Measurements from ENCODE around the gene RBM39. TPM values are rescaled to one million over a fixed set of nuclear protein-coding genes. Genes with fewer than 3 reads are reported as not detected.

RBM39 gene
- total and polyA plus RNA-seq, 9 of the 15 experiments (the other 6 are each of a cell fraction or from before 2014, with no cell fraction given), result 143 to 319 (median 228) TPM

- TF ChIP-seq, protein P1, sequence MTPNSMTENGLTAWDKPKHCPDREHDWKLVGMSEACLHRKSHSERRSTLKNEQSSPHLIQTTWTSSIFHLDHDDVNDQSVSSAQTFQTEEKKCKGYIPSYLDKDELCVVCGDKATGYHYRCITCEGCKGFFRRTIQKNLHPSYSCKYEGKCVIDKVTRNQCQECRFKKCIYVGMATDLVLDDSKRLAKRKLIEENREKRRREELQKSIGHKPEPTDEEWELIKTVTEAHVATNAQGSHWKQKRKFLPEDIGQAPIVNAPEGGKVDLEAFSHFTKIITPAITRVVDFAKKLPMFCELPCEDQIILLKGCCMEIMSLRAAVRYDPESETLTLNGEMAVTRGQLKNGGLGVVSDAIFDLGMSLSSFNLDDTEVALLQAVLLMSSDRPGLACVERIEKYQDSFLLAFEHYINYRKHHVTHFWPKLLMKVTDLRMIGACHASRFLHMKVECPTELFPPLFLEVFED (CRISPR knock-in tag; conservative IDR thresholded peaks at IDR 0.05), result no peak
- TF ChIP-seq NFE2 (IDR thresholded peaks at IDR 0.05; ENCODE audit: low read depth), result no peak
- no peak for TF ChIP-seq CREM (IDR thresholded peaks at IDR 0.05; ENCODE audit: low read depth)
- TF ChIP-seq ZNF780A (CRISPR knock-in tag; IDR thresholded peaks at IDR 0.05), result no peak
- no peak for TF ChIP-seq MEIS2 (IDR thresholded peaks at IDR 0.05; ENCODE audit: partially characterized antibody)
- TF ChIP-seq BDP1 (IDR thresholded peaks at IDR 0.05; ENCODE audit: insufficient read depth, insufficient read length), result no peak
- TF ChIP-seq LARP7 (IDR thresholded peaks at IDR 0.05), result no peak
- no peak for TF ChIP-seq ZNF263 (CRISPR knock-in tag; IDR thresholded peaks at IDR 0.05; ENCODE audit: borderline replicate concordance)
- TF ChIP-seq GTF2F1 (IDR thresholded peaks at IDR 0.05; ENCODE audit: low read depth, low read length), result no peak
- TF ChIP-seq, protein P2, sequence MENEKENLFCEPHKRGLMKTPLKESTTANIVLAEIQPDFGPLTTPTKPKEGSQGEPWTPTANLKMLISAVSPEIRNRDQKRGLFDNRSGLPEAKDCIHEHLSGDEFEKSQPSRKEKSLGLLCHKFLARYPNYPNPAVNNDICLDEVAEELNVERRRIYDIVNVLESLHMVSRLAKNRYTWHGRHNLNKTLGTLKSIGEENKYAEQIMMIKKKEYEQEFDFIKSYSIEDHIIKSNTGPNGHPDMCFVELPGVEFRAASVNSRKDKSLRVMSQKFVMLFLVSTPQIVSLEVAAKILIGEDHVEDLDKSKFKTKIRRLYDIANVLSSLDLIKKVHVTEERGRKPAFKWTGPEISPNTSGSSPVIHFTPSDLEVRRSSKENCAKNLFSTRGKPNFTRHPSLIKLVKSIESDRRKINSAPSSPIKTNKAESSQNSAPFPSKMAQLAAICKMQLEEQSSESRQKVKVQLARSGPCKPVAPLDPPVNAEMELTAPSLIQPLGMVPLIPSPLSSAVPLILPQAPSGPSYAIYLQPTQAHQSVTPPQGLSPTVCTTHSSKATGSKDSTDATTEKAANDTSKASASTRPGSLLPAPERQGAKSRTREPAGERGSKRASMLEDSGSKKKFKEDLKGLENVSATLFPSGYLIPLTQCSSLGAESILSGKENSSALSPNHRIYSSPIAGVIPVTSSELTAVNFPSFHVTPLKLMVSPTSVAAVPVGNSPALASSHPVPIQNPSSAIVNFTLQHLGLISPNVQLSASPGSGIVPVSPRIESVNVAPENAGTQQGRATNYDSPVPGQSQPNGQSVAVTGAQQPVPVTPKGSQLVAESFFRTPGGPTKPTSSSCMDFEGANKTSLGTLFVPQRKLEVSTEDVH (IDR thresholded peaks at IDR 0.05; ENCODE audit: low read depth, partially characterized antibody), result no peak
- no peak for TF ChIP-seq SMC3 (conservative IDR thresholded peaks at IDR 0.05; ENCODE audit: insufficient read depth, low read depth, low read length)
- TF ChIP-seq ESRRA (IDR thresholded peaks at IDR 0.05; ENCODE audit: borderline replicate concordance, low read depth), result no peak
- TF ChIP-seq ZNF174 (CRISPR knock-in tag; IDR thresholded peaks at IDR 0.05), result no peak
- no peak for TF ChIP-seq RBBP5 (IDR thresholded peaks at IDR 0.05; ENCODE audit: borderline replicate concordance, insufficient read depth, low read length, poor library complexity, severe bottlenecking)
- POLR2A ChIA-PET, result interaction anchor here (1.2 kb wide), 1 partner anchor 20 kb away, joined by 3 read pairs; the partner anchor contains the start of gene PHF20
- H4K20me1 ChIP-seq (replicated peaks; ENCODE audit: control insufficient read depth, insufficient read depth, low read length), result peaks cover 3% of the 10 kb centered on the region; the same call in 1 of the 2 replicates
- no peak overlapping the region for H3K4me3 ChIP-seq
- no peak overlapping the region for H3K4me2 ChIP-seq (ENCODE audit: insufficient read depth, low read length)
- H3K9ac ChIP-seq (ENCODE audit: insufficient read depth in 1 of 2, low read depth in 2 of 2, low read length in 2 of 2), result no peak overlapping the region
- in situ Hi-C loops (cut with MboI), result no loop called here
- H3K4me1 ChIP-seq (replicated peaks in 1 of 2; ENCODE audit: control insufficient read depth in 2 of 2, insufficient read depth in 2 of 2, low read length in 2 of 2), result peaks cover 0 to 6% of the 10 kb centered on the region in 2 experiments; a peak in 2 of 5 replicates
- no peak overlapping the region for H3K27ac ChIP-seq (ENCODE audit: extremely low read depth, low read depth, low read length)
- FAIRE-seq (no peak), ATAC-seq (no peak), DNase-seq (ENCODE audit: extremely low read depth in 1 of 4, low spot score in 3 of 4) (no peak)
- BruUV-seq (replicated peaks), result no TSS peak
- H3K79me2 ChIP-seq (ENCODE audit: control insufficient read depth, insufficient read depth, low read length), result peaks cover 33% of the 10 kb centered on the region
- intact Hi-C loops (cut with micrococcal nuclease), result no loop called here
- 68% methylated on average over 3 of the region's 3 CpGs for WGBS (ENCODE audit: insufficient coverage, low coverage, missing lambda C conversion rate)
- H3K36me3 ChIP-seq (ENCODE audit: control insufficient read depth, insufficient read depth, low read length), result peaks cover 3% of the 10 kb centered on the region; the same call in 1 of the 3 replicates
- no peaks in the 10 kb centered on the region for H3K9me1 ChIP-seq (ENCODE audit: control insufficient read depth, insufficient read depth, low read length)
- H3K27me3 ChIP-seq (ENCODE audit: control insufficient read depth in 2 of 2, insufficient read depth in 2 of 2, low read length in 2 of 2), result no peaks in the 10 kb centered on the region
- H2AFZ ChIP-seq (ENCODE audit: low read depth, low read length), result no peak overlapping the region
- CTCF ChIA-PET (ENCODE audit: low intra/inter-chr PET ratio), result no interaction called here
- no peaks in the 10 kb centered on the region for H3K9me3 ChIP-seq (replicated peaks; ENCODE audit: control insufficient read depth, insufficient read depth, low read depth, low read length)
These were observed 49.8 kb upstream of the RBM39 start for GRCh38 chr20:35791821-35792220.
